Stimulated activated naive CD4-positive, alpha-beta T cell (primary cell): ENCODE data around the gene SLC22A3.
"Not testable (repeated sequence)": the region's sequence is repeated elsewhere in the genome, so short reads cannot be mapped to it uniquely, and the experiment has no call there.

ENCODE experiments used
- DNase-seq, 6 experiments: peaks; one replicate each; lab custom pipeline; 2025; lab: John Stamatoyannopoulos, UW

Gene SLC22A3

DNA sequence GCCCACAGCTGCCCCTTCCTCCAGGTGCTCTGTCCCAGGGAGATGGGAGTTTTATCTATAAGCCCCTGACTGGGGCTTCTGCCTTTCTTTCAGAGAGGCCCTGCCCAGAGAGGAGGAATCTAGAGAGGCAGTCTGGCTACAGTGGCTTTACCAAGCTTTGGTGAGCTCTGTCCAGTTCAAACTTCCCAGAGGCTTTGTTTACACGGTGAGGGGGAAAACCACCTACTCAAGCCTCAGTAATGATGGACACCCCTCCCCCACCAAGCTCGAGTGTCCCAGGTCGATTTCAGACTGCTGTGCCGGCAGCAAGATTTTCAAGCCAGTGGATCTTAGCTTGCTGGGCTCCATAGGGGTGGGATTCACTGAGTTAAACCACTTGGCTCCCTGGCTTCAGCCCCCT is 25.4 kb downstream of the SLC22A3 start:
- not testable (repeated sequence) for DNase-seq

- DNase-seq, result no peak
Measured at GRCh38 chr6:160374836-160375560, 26.8 kb downstream of the SLC22A3 start.

DNA sequence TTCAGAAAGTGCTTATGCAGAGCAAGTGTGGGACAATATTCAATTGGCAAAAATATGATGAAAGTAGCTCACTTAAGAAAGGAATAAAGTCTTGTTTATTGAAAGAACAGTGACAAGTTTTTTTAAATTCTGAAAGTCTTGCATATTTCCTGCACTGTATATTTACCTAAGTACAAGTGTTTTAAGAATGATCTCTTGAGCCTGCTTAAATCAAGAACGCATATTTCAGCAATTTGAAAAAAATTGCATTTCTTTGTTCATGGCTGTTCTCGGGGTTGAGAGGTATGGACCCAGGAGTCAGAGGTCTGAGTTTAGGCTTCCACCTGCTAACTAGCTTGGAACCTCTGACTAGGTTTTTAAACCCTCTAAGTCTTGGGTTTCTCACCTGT is 27.4 kb downstream of the SLC22A3 start:
- no peak for DNase-seq

DNA sequence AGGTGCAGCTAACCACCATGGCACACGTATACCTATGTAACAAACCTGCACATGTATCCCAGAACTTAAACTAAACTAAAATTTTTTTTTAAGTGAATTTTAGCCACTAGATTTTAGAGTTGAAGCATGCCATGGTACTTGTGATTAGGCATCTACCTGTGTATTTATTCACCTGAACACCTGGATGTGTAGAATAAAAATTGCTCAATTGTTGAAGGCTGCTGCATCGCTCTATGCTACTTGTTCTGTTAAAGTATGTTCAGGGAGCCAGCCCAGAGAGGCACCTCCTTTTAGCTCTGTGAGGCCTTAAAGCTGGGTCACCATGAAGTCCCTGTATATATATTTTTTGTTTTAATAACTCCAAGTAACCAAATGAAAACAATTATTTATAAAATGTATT is 28.3 kb downstream of the SLC22A3 start:
- no peak for DNase-seq

DNA sequence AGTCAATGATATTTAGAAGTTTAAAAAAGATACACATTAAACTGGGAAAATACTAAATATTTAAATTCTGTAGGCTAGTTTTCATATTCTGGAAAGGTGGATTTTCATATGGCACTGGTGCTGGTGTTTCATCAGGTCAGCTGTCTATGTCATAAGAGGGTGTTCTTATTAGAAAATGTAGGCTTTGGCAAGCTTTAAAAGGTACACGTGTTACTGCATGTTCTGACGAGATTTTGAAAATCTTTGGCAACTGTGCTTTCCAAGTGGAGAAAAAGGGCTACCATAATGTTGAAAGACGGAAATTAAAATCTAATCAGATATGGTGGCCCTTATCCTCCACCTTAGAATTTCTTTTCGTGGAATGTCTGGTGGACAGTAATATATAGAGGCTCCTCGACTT is 30.0 kb downstream of the SLC22A3 start:
- DNase-seq, result no peak

DNA sequence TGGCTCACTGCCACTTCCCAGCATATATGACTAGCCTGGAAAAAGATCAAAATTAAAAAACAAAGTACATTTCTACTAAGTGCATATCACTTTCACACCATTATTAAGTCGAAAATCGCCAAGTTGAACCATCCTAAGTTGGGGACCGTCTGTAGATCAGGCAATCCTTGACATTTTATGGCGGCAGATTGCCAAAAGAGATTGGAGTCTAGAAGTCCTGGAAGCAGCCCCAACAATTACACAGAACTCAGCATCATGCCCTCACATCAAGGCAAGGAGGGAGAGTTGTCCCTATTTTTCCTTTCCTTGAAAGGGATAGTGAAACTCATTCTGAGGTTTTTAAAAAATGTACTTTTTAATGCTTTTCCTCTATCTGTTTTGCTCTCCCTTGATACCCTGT is 30.7 kb downstream of the SLC22A3 start:
- DNase-seq, result no peak

DNA sequence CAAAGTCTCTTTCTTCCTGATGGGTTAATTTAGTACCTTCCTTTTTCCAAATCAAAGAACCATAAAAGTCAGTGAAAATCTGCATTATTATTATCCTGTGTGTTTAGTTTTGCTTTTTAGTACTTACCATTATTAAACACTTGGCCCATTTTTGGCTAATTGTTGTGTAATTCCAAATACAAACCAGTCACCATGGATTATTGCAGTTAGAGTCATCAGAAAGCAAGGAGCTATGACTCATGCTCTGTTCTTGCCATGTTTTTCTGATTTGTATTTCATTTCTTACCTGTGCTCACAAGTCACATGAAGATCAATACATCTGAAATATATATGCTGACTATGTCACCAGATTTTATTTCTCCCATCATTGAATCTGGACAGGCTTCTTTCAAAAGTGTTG is 31.3 kb downstream of the SLC22A3 start:
- DNase-seq, result no peak

DNA sequence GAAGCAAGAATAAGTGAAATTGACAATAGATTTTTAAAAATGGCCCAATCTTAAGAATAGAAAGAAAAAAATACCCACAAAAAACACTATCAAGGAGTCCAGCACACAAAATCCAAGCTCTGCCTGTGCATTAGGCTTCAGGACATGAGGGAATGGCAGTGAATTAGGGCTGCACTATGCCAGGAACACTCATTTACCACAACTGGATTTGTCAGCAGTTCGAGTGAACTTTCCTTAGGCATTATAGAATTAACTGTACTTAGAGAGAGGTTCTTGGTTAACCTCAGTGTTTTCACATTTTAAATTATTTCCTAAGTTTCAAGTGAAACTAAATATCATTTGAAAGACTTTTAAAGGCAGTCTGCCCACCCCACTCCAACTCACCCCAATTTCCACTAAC is 34.8 kb downstream of the SLC22A3 start:
- DNase-seq, result no peak

- DNase-seq, result no peak
Measured at GRCh38 chr6:160386869-160387530, 38.8 kb downstream of the SLC22A3 start.

- no peak for DNase-seq
Measured at GRCh38 chr6:160387916-160388643, 39.9 kb downstream of the SLC22A3 start.

GRCh38 chr6:160388922-160389321 is 40.7 kb downstream of the SLC22A3 start:
- no peak for DNase-seq

GRCh38 chr6:160391419-160392116 is 43.4 kb downstream of the SLC22A3 start:
- no peak for DNase-seq

- DNase-seq, result not testable (repeated sequence)
Measured at GRCh38 chr6:160393442-160393841, 45.3 kb downstream of the SLC22A3 start.

DNA sequence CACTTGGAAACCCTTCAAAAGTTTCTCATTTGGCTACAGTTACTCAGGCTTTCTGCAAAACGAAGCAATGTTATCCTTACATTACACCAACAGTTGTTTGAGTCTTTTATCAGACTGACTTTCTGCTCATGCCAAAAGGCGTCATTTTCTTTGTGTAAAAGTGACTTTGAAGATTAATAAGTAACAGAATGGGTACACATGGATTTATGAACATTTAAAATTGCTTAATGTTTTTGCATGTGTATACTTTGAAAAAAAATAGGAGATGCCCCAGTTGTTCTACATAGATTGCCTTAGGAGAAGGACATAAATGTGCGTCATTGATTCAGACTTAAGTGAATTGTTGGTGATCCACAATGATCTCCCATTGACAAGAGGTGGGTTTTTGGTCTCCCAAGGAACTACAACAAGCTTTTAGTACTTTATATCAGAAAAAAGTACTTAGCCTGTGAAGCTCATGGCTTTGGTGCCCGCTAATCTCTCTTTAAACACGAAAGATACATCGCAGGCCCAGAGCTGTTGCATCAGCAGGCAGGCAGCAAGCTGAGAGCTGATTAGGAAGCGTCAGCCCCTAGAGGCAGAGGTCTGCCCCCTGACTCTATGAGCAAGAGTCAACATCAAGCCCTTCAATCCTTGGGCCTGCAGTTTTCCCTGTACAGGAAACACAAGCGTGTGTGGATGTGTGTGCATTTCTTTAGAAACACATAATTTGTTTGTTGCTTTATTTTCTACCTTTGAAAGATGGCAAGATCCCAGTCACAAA is 45.9 kb downstream of the SLC22A3 start:
- DNase-seq, result no peak

- no peak for DNase-seq
Measured at GRCh38 chr6:160394654-160395035, 46.5 kb downstream of the SLC22A3 start.

DNA sequence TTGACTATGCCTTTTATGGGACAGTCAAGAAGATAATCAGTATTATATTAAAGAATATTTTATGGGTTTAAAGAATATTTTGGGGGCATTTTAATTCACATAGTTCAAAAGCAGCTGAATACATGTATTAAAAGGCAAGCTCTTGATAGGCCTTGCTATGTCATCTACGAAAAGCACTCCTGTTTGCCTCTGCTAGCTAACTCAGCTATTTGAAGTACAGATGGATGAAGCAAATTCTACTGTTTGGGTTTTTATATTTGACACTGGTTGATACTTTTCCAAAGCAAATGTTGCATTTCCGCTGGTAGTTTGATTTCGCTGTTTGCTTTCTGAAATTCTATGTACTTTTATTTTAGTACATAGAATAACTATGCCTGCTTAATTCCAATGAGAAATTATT is 47.0 kb downstream of the SLC22A3 start:
- DNase-seq, result no peak

- DNase-seq, result no peak
Measured at GRCh38 chr6:160396292-160396691, 48.1 kb downstream of the SLC22A3 start.

GRCh38 chr6:160398674-160399271 is 50.6 kb downstream of the SLC22A3 start:
- no peak for DNase-seq

DNA sequence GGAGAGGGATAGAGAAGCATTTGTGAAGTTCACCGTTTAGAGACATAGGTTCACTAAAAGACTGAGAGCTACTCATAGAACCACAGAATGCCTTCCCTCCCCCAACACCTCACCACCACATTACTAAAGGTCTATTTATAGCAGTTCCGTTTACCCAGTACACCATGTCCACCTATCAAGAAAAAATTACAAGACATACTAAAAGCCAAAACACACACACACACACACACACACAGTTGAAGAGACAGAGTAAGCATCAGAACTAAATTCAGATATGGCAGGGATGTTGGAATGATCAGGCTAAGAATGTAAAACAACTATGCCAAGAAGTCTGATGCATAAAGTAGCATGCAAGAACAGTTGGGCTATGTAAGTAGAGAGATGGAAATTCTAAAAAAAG is 52.3 kb downstream of the SLC22A3 start:
- DNase-seq, result no peak

DNA sequence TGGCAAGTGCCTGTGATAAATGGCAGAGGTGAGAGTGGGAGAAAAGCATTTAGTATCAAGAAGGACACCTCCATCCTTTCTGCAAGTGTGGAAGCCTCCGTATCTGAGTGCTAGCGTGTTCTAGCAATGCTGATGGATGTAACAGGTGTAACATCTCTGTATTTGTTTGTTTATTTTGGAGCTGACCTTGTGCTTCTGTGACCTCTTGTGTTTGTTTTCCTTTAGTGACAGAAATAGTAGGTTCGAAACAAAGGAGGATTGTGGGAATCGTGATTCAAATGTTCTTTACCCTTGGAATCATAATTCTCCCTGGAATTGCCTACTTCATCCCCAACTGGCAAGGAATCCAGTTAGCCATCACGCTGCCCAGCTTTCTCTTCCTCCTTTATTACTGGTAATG is 60.4 kb downstream of the SLC22A3 start:
- no peak for DNase-seq

DNA sequence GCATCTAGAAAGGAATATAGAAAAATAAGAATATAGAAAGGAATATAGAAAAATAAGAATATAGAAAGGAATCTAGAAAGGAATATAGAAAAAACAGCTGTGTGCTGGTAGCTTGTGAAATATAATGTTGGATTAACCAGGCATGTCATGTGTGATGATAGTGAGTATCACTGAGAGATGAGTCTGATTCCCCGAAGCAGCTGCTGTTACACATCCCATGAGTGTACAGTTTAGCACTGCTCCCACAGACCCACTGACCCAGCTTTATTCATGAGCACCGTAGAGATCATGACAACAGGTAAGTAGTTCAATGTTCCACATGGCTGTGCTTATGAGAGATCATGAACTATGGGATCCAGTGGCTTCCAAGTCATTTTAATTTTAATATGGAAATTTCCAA is 64.8 kb downstream of the SLC22A3 start:
- DNase-seq, result no peak
